Uterus (tissue), 4 donors: ENCODE results near the gene COL13A1. TPM values are rescaled to one million over a fixed set of nuclear protein-coding genes. Genes with fewer than 3 reads are reported as not detected.

Experiments
- DNase-seq, 2 donors: peaks; one replicate each; pipeline ENCODE4 v3.0.0-alpha.2; 2019 to 2020
- H3K27ac ChIP-seq, 2 donors: fragments of 200-600 bp; sonication (generic); 1 replicate in 1 of 2; 2 replicates in 1 of 2; pipeline ENCODE4 v1.5.1; 2016 to 2018
- H3K27me3 ChIP-seq, 2 donors: fragments of 200-600 bp; sonication (generic); one replicate each; pipeline ENCODE4 v1.5.1; 2018 to 2019; ENCODE audit warnings: control low read depth in 1 of 2
- H3K36me3 ChIP-seq, 2 donors: fragments of 200-600 bp; sonication (generic); one replicate each; pipeline ENCODE4 v1.5.1; 2019; ENCODE audit warnings: control low read depth in 1 of 2
- H3K4me1 ChIP-seq, 2 donors: fragments of 200-600 bp; sonication (generic); one replicate each; pipeline ENCODE4 v1.5.1; 2018 to 2019; ENCODE audit warnings: control low read depth in 1 of 2
- H3K4me3 ChIP-seq, 2 donors: fragments of 200-600 bp; sonication (generic); 1 replicate in 1 of 2; 2 replicates in 1 of 2; pipeline ENCODE4 v1.5.1; 2018 to 2019; ENCODE audit warnings: mild to moderate bottlenecking in 1 of 2
- H3K9me3 ChIP-seq, 2 donors: fragments of 200-600 bp; sonication (generic); one replicate each; pipeline ENCODE4 v1.5.1; 2019; ENCODE audit warnings: control low read depth in 1 of 2
- CTCF ChIP-seq, 4 experiments: fragments of 200-600 bp in 2 of 4; fragments of 450-650 bp in 2 of 4; sonication (generic) in 2 of 4; IDR thresholded peaks; one replicate each; pipeline ENCODE4 v1.5.1; 2016 to 2019; ENCODE audit warnings: antibody characterized with exemption in 4 of 4, mild to moderate bottlenecking in 2 of 4, moderate library complexity in 1 of 4
- POLR2A ChIP-seq, 2 donors: fragments of 450-650 bp; IDR thresholded peaks; one replicate each; pipeline ENCODE4 v1.6.1; 2016; ENCODE audit warnings: antibody characterized with exemption in 2 of 2, mild to moderate bottlenecking in 1 of 2, moderate library complexity in 1 of 2
- intact Hi-C: fragments of 100-400 bp; cut with DNase I; formaldehyde crosslinking; loops from one replicate; pipeline ENCODE4 v1.15.1; 2023; ENCODE audit warnings: low total_unique reads
- total RNA-seq, 4 donors: library from RNA; depleted of rRNA in 3 of 4; stranded (reverse); fragments of >200 nt in 3 of 4; gene quantifications; one replicate each; pipeline versions ENCODE4 v1.1.0 to v1.2.4, GENCODE V29; 2014 to 2023
- donor health status: DM: yes; HTN: yes; CAD: no.

Gene COL13A1
- total RNA-seq, 4 donors from 2014 or later, result 2.1 to 13.9 (median 3.6) TPM; not detected in 1

- Histone ChIP-seq H3K4me3 (no peak overlapping the region), H3K36me3 (no peaks in the 10 kb centered on the region), H3K4me1 (no peaks in the 10 kb centered on the region), H3K27ac (no peak overlapping the region), H3K9me3 (no peaks in the 10 kb centered on the region), H3K27me3 (no peaks in the 10 kb centered on the region)
- no peak for TF ChIP-seq CTCF (IDR thresholded peaks at IDR 0.05)
- no peak for TF ChIP-seq POLR2A (IDR thresholded peaks at IDR 0.05)
- DNase-seq, result no peak
- intact Hi-C loops, result no loop called here
These were observed 46.2 kb downstream of the COL13A1 start for GRCh38 chr10:69847883-69848282.

GRCh38 chr10:69848454-69848853 is 46.7 kb downstream of the COL13A1 start:
- Histone ChIP-seq H3K9me3 (no peaks in the 10 kb centered on the region), H3K4me3 (no peak overlapping the region), H3K4me1 (no peaks in the 10 kb centered on the region), H3K36me3 (no peaks in the 10 kb centered on the region), H3K27ac (no peak overlapping the region), H3K27me3 (no peaks in the 10 kb centered on the region)
- intact Hi-C loops, result no loop called here
- DNase-seq, result no peak
- TF ChIP-seq CTCF (IDR thresholded peaks at IDR 0.05) (no peak), POLR2A (IDR thresholded peaks at IDR 0.05) (no peak)

- H3K4me1 ChIP-seq, result no peaks in the 10 kb centered on the region
- TF ChIP-seq POLR2A (IDR thresholded peaks at IDR 0.05) (no peak), CTCF (IDR thresholded peaks at IDR 0.05) (no peak)
- no peak overlapping the region for H3K4me3 ChIP-seq
- intact Hi-C loops, result no loop called here
- no peak overlapping the region for H3K27ac ChIP-seq
- H3K27me3 ChIP-seq, result no peaks in the 10 kb centered on the region
- no peaks in the 10 kb centered on the region for H3K36me3 ChIP-seq
- H3K9me3 ChIP-seq, result no peaks in the 10 kb centered on the region
- DNase-seq, result no peak
These were observed 48.1 kb downstream of the COL13A1 start for GRCh38 chr10:69849825-69850224.

GRCh38 chr10:69850440-69850839 is 48.7 kb downstream of the COL13A1 start:
- DNase-seq, result no peak
- no peaks in the 10 kb centered on the region for H3K9me3 ChIP-seq
- H3K4me1 ChIP-seq, result no peaks in the 10 kb centered on the region
- TF ChIP-seq CTCF (IDR thresholded peaks at IDR 0.05) (no peak), POLR2A (IDR thresholded peaks at IDR 0.05) (no peak)
- H3K27ac ChIP-seq, result no peak overlapping the region
- H3K36me3 ChIP-seq, result no peaks in the 10 kb centered on the region
- no peak overlapping the region for H3K4me3 ChIP-seq
- intact Hi-C loops, result no loop called here
- no peaks in the 10 kb centered on the region for H3K27me3 ChIP-seq

GRCh38 chr10:69851306-69851705 is 49.6 kb downstream of the COL13A1 start:
- intact Hi-C loops, result no loop called here
- no peak for DNase-seq
- no peak for TF ChIP-seq CTCF (IDR thresholded peaks at IDR 0.05)
- no peak for TF ChIP-seq POLR2A (IDR thresholded peaks at IDR 0.05)

More at GRCh38 chr10:69851306-69851705, 49.6 kb downstream of the COL13A1 start:
- Histone ChIP-seq H3K4me1 (no peaks in the 10 kb centered on the region), H3K9me3 (no peaks in the 10 kb centered on the region), H3K36me3 (no peaks in the 10 kb centered on the region), H3K27me3 (no peaks in the 10 kb centered on the region), H3K27ac (no peak overlapping the region), H3K4me3 (no peak overlapping the region)
